Liver (tissue), 9 donors: ENCODE data around the gene DMD. TPM values are rescaled to one million over a fixed set of nuclear protein-coding genes. Genes with fewer than 3 reads are reported as not detected.

Experiments
- DNase-seq: peaks from one replicate; pipeline ENCODE4 v3.0.0-alpha.2; 2017; ENCODE audit warnings: low spot score
- H3K27ac ChIP-seq, 2 donors: one replicate each; pipeline ENCODE4 v1.7.0; 2013; ENCODE audit warnings: inconsistent platforms in 2 of 2, low read length in 2 of 2, control low read depth in 1 of 2, low read depth in 1 of 2, mild to moderate bottlenecking in 1 of 2
- H3K27me3 ChIP-seq, 4 donors: one replicate each; pipeline versions ENCODE4 v1.6.1 to v1.7.0; 2013; ENCODE audit warnings: low read length in 3 of 4, inconsistent platforms in 1 of 4, mild to moderate bottlenecking in 1 of 4, moderate library complexity in 1 of 4; ENCODE audit not compliant: control insufficient read depth in 4 of 4, insufficient read depth in 4 of 4
- H3K36me3 ChIP-seq, 4 donors: one replicate each; pipeline versions ENCODE4 v1.6.1 to v1.7.0; 2013; ENCODE audit warnings: low read length in 3 of 4, mild to moderate bottlenecking in 3 of 4, low read depth in 1 of 4, moderate library complexity in 1 of 4; ENCODE audit not compliant: control insufficient read depth in 4 of 4, insufficient read depth in 3 of 4
- H3K4me1 ChIP-seq, 4 donors: one replicate each; pipeline versions ENCODE4 v1.6.1 to v1.7.0; 2013; ENCODE audit warnings: low read length in 3 of 4, mild to moderate bottlenecking in 3 of 4, moderate library complexity in 1 of 4; ENCODE audit not compliant: control insufficient read depth in 4 of 4, insufficient read depth in 4 of 4
- H3K4me3 ChIP-seq, 3 donors: one replicate each; pipeline versions ENCODE4 v1.6.1 to v1.7.0; 2013; ENCODE audit warnings: low read length in 3 of 3, control low read depth in 1 of 3, low read depth in 1 of 3, mild to moderate bottlenecking in 1 of 3
- H3K9ac ChIP-seq, 2 donors: one replicate each; pipeline ENCODE4 v1.7.0; 2013; ENCODE audit warnings: low read length in 2 of 2, mild to moderate bottlenecking in 2 of 2, moderate library complexity in 2 of 2, control low read depth in 1 of 2, low read depth in 1 of 2
- H3K9me3 ChIP-seq, 4 donors: one replicate each; pipeline versions ENCODE4 v1.6.1 to v1.7.0; 2013; ENCODE audit warnings: low read length in 3 of 4; ENCODE audit not compliant: control insufficient read depth in 4 of 4
- EGR1 ChIP-seq, 2 donors: IDR thresholded peaks; 2 replicates each; pipeline ENCODE4 v1.6.1; 2016 to 2018; ENCODE audit warnings: antibody characterized with exemption in 2 of 2, low read depth in 2 of 2
- FOXA1 ChIP-seq: IDR thresholded peaks from 2 replicates; pipeline ENCODE4 v1.6.1; 2016; ENCODE audit warnings: antibody characterized with exemption
- FOXA2 ChIP-seq: IDR thresholded peaks from 2 replicates; pipeline ENCODE4 v1.6.1; 2016; ENCODE audit warnings: antibody characterized with exemption
- GABPA ChIP-seq, 2 donors: IDR thresholded peaks in 1 of 2; conservative IDR thresholded peaks in 1 of 2; 2 replicates each; pipeline ENCODE4 v1.6.1; 2016; ENCODE audit warnings: antibody characterized with exemption in 2 of 2, mild to moderate bottlenecking in 1 of 2, moderate library complexity in 1 of 2
- HNF4A ChIP-seq, 2 donors: conservative IDR thresholded peaks; 2 replicates each; pipeline ENCODE4 v1.6.1; 2016; ENCODE audit warnings: antibody characterized with exemption in 2 of 2, mild to moderate bottlenecking in 2 of 2
- HNF4G ChIP-seq: IDR thresholded peaks from 2 replicates; pipeline ENCODE4 v1.6.1; 2016; ENCODE audit warnings: antibody characterized with exemption
- JUND ChIP-seq, 2 donors: IDR thresholded peaks; 2 replicates each; pipeline ENCODE4 v1.6.1; 2016; ENCODE audit warnings: antibody characterized with exemption in 2 of 2
- NR2F2 ChIP-seq: IDR thresholded peaks from 2 replicates; pipeline ENCODE4 v1.6.1; 2016; ENCODE audit warnings: antibody characterized with exemption
- RAD21 ChIP-seq, 2 donors: IDR thresholded peaks; 2 replicates each; pipeline ENCODE4 v1.6.1; 2016; ENCODE audit warnings: antibody characterized with exemption in 2 of 2, mild to moderate bottlenecking in 2 of 2
- RXRA ChIP-seq, 2 donors: IDR thresholded peaks; 2 replicates each; pipeline ENCODE4 v1.6.1; 2017 to 2018; ENCODE audit warnings: antibody characterized with exemption in 2 of 2, mild to moderate bottlenecking in 1 of 2
- SP1 ChIP-seq: IDR thresholded peaks from 2 replicates; pipeline ENCODE4 v1.6.1; 2018; ENCODE audit warnings: antibody characterized with exemption, mild to moderate bottlenecking
- TAF1 ChIP-seq: conservative IDR thresholded peaks from 2 replicates; pipeline ENCODE4 v1.6.1; 2016; ENCODE audit warnings: antibody characterized with exemption, mild to moderate bottlenecking
- YY1 ChIP-seq: IDR thresholded peaks from 2 replicates; pipeline ENCODE4 v1.6.1; 2016; ENCODE audit warnings: antibody characterized with exemption, mild to moderate bottlenecking
- WGBS: extraction: QIAGEN DNeasy Blood & Tissue Kit; methylation state at CpG from one replicate; pipeline ENCODE4 v1.1.7; 2013; 5-methylcytosine and 5-hydroxymethylcytosine counted together
- polyA plus RNA-seq, 2 donors: library from polyadenylated mRNA; stranded (reverse) in 1 of 2; unstranded in 1 of 2; fragments of 200-250 nt in 1 of 2; fragments of >200 nt in 1 of 2; fragmentation: Nextera tagmentation in 1 of 2; extraction: Ambion mirVana in 1 of 2; gene quantifications; one replicate each; pipeline versions ENCODE4 v1.2.1 to v1.2.3, GENCODE V29; 2013 to 2015
- total RNA-seq, 2 donors: library from RNA; depleted of rRNA; stranded (reverse); fragments of >200 nt; gene quantifications; one replicate each; pipeline ENCODE4 v1.2.3, GENCODE V29; 2014
- TF ChIP-seq, protein P1 (sequence below): fragments of 150-350 bp; IDR thresholded peaks from 2 replicates; pipeline ENCODE4 v1.5.1; 2017; ENCODE audit warnings: improper control_type of control experiment, low read depth, low read length; ENCODE audit not compliant: missing input control
- TF ChIP-seq, protein P2 (sequence below): IDR thresholded peaks from 2 replicates; pipeline ENCODE4 v1.6.1; 2016; ENCODE audit warnings: antibody characterized with exemption, mild to moderate bottlenecking
- TF ChIP-seq, protein P3 (sequence below): IDR thresholded peaks from 2 replicates; pipeline ENCODE4 v1.6.1; 2016; ENCODE audit warnings: antibody characterized with exemption
- TF ChIP-seq, protein P4 (sequence below): IDR thresholded peaks from 2 replicates; pipeline ENCODE4 v1.6.1; 2016; ENCODE audit warnings: antibody characterized with exemption
- TF ChIP-seq, protein P5 (sequence below): IDR thresholded peaks from 2 replicates; pipeline ENCODE4 v1.6.1; 2016; ENCODE audit warnings: antibody characterized with exemption
- donor health status: healthy.
- donor health status: healthy.
- donor health status: healthy.
- donor health status: healthy.
- donor health status: healthy.

DMD gene
- total and polyA plus RNA-seq, 4 donors = 14.6 to 61.9 (median 23.9) TPM

DNA sequence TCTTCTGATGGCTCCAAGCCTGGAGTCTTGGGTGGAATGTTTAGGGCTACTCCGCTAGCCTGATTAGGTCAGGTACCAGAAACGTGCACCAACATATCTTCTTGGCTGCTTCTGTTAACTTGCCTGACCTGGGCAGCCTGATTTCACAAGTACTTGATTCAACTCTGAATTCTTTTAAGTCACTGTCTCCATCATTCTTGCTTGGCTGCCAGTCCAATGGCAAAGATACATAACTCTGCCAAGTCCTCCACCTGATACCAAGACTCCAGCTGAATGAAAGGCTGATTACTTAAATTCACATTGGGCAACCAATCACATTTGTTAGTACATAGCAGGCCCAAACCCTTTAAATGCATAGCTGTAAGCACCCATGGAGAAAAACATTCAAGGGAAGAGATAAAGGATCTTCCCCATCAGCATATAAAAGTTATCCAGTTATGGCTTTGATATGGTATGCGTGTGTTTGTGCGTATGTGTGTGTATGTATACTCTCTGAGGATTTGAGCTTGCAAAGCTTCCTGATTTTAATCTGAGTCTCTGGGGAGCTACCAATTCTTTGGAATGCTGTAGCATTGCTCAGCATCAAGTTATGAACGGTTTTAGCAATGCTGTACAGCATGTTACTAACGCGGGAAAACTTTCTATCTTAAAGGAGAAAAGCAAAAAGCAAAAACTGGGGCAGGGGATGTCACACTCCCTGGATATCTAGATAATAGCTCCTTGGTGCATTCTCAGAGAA lies 917.2 kb downstream of the DMD start:
- no peak for DNase-seq
- 79% methylated on average over 7 of the region's 7 CpGs for WGBS
- H3K9me3 ChIP-seq = no peaks in the 10 kb centered on the region
- TF ChIP-seq HNF4A (conservative IDR thresholded peaks at IDR 0.05) (no peak), EGR1 (IDR thresholded peaks at IDR 0.05; ENCODE audit: low read depth in 2 of 2) (no peak), SP1 (no peak), GABPA (IDR thresholded peaks at IDR 0.05 in 1 of 2, conservative IDR thresholded peaks at IDR 0.05 in 1 of 2) (no peak), HNF4G (no peak), YY1 (no peak), JUND (IDR thresholded peaks at IDR 0.05) (no peak), FOXA2 (no peak), RAD21 (IDR thresholded peaks at IDR 0.05) (no peak), TAF1 (no peak), FOXA1 (no peak), NR2F2 (no peak), RXRA (IDR thresholded peaks at IDR 0.05) (no peak)
- TF ChIP-seq, protein P1, sequence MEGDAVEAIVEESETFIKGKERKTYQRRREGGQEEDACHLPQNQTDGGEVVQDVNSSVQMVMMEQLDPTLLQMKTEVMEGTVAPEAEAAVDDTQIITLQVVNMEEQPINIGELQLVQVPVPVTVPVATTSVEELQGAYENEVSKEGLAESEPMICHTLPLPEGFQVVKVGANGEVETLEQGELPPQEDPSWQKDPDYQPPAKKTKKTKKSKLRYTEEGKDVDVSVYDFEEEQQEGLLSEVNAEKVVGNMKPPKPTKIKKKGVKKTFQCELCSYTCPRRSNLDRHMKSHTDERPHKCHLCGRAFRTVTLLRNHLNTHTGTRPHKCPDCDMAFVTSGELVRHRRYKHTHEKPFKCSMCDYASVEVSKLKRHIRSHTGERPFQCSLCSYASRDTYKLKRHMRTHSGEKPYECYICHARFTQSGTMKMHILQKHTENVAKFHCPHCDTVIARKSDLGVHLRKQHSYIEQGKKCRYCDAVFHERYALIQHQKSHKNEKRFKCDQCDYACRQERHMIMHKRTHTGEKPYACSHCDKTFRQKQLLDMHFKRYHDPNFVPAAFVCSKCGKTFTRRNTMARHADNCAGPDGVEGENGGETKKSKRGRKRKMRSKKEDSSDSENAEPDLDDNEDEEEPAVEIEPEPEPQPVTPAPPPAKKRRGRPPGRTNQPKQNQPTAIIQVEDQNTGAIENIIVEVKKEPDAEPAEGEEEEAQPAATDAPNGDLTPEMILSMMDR = no peak
- TF ChIP-seq, protein P2, sequence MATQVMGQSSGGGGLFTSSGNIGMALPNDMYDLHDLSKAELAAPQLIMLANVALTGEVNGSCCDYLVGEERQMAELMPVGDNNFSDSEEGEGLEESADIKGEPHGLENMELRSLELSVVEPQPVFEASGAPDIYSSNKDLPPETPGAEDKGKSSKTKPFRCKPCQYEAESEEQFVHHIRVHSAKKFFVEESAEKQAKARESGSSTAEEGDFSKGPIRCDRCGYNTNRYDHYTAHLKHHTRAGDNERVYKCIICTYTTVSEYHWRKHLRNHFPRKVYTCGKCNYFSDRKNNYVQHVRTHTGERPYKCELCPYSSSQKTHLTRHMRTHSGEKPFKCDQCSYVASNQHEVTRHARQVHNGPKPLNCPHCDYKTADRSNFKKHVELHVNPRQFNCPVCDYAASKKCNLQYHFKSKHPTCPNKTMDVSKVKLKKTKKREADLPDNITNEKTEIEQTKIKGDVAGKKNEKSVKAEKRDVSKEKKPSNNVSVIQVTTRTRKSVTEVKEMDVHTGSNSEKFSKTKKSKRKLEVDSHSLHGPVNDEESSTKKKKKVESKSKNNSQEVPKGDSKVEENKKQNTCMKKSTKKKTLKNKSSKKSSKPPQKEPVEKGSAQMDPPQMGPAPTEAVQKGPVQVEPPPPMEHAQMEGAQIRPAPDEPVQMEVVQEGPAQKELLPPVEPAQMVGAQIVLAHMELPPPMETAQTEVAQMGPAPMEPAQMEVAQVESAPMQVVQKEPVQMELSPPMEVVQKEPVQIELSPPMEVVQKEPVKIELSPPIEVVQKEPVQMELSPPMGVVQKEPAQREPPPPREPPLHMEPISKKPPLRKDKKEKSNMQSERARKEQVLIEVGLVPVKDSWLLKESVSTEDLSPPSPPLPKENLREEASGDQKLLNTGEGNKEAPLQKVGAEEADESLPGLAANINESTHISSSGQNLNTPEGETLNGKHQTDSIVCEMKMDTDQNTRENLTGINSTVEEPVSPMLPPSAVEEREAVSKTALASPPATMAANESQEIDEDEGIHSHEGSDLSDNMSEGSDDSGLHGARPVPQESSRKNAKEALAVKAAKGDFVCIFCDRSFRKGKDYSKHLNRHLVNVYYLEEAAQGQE = no peak
- TF ChIP-seq, protein P3, sequence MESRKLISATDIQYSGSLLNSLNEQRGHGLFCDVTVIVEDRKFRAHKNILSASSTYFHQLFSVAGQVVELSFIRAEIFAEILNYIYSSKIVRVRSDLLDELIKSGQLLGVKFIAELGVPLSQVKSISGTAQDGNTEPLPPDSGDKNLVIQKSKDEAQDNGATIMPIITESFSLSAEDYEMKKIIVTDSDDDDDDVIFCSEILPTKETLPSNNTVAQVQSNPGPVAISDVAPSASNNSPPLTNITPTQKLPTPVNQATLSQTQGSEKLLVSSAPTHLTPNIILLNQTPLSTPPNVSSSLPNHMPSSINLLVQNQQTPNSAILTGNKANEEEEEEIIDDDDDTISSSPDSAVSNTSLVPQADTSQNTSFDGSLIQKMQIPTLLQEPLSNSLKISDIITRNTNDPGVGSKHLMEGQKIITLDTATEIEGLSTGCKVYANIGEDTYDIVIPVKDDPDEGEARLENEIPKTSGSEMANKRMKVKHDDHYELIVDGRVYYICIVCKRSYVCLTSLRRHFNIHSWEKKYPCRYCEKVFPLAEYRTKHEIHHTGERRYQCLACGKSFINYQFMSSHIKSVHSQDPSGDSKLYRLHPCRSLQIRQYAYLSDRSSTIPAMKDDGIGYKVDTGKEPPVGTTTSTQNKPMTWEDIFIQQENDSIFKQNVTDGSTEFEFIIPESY = no peak
- TF ChIP-seq, protein P4, sequence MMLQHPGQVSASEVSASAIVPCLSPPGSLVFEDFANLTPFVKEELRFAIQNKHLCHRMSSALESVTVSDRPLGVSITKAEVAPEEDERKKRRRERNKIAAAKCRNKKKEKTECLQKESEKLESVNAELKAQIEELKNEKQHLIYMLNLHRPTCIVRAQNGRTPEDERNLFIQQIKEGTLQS = no peak
- TF ChIP-seq, protein P5, sequence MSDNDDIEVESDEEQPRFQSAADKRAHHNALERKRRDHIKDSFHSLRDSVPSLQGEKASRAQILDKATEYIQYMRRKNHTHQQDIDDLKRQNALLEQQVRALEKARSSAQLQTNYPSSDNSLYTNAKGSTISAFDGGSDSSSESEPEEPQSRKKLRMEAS = no peak
- H3K4me3 ChIP-seq = no peak overlapping the region
- H3K9ac ChIP-seq = no peak overlapping the region
- H3K27ac ChIP-seq = no peak overlapping the region
- no peaks in the 10 kb centered on the region for H3K4me1 ChIP-seq
- H3K36me3 ChIP-seq = no peaks in the 10 kb centered on the region
- H3K27me3 ChIP-seq = peaks cover 0 to 3% (median 0%) of the 10 kb centered on the region in 4 donors
